GM12873 (cell line): ENCODE data around the gene ADGRB2.

Source experiments
- CTCF ChIP-seq: IDR thresholded peaks from 2 replicates; pipeline ENCODE4 v1.5.1; 2012; ENCODE audit warnings: low read depth, mild to moderate bottlenecking, moderate library complexity, low read length, control low read depth; ENCODE audit not compliant: insufficient read depth; ENCODE audit errors: missing control alignments

ADGRB2 gene

GRCh38 chr1:31687601-31688000 lies 76.5 kb downstream of the ADGRB2 start:
- TF ChIP-seq CTCF = no peak

- TF ChIP-seq CTCF = no peak
Measured at GRCh38 chr1:31685795-31686194, 78.3 kb downstream of the ADGRB2 start.

- peak; percentile 62 for TF ChIP-seq CTCF
Measured at GRCh38 chr1:31683997-31684396, 80.1 kb downstream of the ADGRB2 start.

GRCh38 chr1:31681415-31681814 lies 82.7 kb downstream of the ADGRB2 start:
- no peak for TF ChIP-seq CTCF

- no peak for TF ChIP-seq CTCF
Measured at GRCh38 chr1:31679676-31680230, 84.4 kb downstream of the ADGRB2 start.

GRCh38 chr1:31679091-31679490 lies 85.0 kb downstream of the ADGRB2 start:
- no peak for TF ChIP-seq CTCF

GRCh38 chr1:31678681-31679080 lies 85.5 kb downstream of the ADGRB2 start:
- no peak for TF ChIP-seq CTCF

- no peak for TF ChIP-seq CTCF
Measured at GRCh38 chr1:31677949-31678348, 86.2 kb downstream of the ADGRB2 start.
